VCaP (cell line): ENCODE measurements around the gene IGF1R.
"Not testable (repeated sequence)": the region's sequence is repeated elsewhere in the genome, so short reads cannot be mapped to it uniquely, and the experiment has no call there.

ENCODE experiments used
- H3K27ac ChIP-seq: fragments of 450-650 bp; 2 replicates; pipeline ENCODE4 v1.5.1; 2017
- TF ChIP-seq, protein P1 (sequence below): fragments of 450-650 bp; conservative IDR thresholded peaks from 2 replicates; pipeline ENCODE4 v1.5.1; 2017; ENCODE audit warnings: mild to moderate bottlenecking, moderate library complexity

Gene IGF1R

DNA sequence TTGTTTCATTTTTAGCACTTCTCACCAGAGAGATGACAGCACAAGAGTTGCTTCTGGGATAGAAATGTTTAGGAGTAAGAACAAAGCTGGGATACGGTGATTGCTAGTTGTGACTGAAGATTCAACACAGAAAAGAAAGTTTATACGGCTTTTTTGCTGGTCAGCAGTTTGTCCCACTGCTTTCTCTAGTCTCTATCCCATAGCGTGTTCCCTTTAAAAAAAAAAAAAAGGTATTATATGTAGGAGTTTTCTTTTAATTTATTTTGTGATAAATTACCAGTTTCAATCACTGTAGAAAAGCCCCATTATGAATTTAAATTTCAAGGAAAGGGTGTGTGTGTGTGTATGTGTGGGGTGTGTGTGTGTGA lies 311.3 kb downstream of the IGF1R start:
- TF ChIP-seq, protein P1, sequence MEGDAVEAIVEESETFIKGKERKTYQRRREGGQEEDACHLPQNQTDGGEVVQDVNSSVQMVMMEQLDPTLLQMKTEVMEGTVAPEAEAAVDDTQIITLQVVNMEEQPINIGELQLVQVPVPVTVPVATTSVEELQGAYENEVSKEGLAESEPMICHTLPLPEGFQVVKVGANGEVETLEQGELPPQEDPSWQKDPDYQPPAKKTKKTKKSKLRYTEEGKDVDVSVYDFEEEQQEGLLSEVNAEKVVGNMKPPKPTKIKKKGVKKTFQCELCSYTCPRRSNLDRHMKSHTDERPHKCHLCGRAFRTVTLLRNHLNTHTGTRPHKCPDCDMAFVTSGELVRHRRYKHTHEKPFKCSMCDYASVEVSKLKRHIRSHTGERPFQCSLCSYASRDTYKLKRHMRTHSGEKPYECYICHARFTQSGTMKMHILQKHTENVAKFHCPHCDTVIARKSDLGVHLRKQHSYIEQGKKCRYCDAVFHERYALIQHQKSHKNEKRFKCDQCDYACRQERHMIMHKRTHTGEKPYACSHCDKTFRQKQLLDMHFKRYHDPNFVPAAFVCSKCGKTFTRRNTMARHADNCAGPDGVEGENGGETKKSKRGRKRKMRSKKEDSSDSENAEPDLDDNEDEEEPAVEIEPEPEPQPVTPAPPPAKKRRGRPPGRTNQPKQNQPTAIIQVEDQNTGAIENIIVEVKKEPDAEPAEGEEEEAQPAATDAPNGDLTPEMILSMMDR: no peak
- H3K27ac ChIP-seq: no peak overlapping the region

DNA sequence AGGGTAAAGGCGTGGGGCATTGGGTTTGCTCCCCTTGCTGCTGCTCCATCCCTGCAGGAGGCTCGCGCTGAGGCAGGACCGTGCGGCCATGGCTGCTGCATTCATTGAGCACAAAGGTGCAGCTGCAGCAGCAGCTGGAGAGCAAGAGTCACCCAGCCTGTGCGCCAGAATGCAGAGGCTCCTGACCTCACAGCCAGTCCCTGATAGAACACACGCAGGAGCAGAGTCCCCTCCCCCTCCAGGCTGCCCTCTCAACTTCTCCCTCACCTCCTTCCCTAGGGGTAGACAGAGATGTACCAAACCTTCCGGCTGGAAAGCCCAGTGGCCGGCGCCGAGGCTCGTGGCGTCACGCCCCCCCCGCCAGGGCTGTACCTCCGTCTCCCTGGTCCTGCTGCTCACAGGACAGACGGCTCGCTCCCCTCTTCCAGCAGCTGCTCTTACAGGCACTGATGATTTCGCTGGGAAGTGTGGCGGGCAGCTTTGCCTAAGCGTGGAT lies 312.3 kb downstream of the IGF1R start:
- TF ChIP-seq, protein P1: no peak
- H3K27ac ChIP-seq: no peak overlapping the region

- TF ChIP-seq, protein P1: no peak
- H3K27ac ChIP-seq: no peak overlapping the region
Measured at GRCh38 chr15:98963444-98963843, 315.1 kb downstream of the IGF1R start.

- TF ChIP-seq, protein P1: no peak
- no peak overlapping the region for H3K27ac ChIP-seq
Measured at GRCh38 chr15:98964466-98965133, 316.3 kb downstream of the IGF1R start.

GRCh38 chr15:98965134-98965491 lies 316.8 kb downstream of the IGF1R start:
- not testable (repeated sequence) for H3K27ac ChIP-seq

DNA sequence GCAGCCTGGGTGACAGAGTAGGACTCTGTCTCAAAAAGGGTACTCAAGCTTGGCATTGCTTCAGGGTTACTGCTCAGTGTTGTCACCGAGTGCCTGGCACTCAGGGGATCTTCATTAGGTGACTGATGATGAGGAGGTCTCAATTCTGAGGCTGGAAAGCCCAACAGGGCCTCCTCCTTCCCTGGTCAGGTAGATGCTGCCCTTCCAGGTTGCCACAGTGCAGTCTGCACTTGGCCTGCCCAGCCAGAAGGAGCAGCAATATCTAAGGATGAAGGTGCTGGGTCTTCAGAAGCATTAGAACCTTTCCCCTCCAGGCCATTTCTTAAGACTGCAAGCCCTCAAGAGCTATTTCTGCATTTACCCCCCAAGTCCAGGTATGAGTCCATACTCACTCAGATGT lies 317.3 kb downstream of the IGF1R start:
- TF ChIP-seq, protein P1: no peak

DNA sequence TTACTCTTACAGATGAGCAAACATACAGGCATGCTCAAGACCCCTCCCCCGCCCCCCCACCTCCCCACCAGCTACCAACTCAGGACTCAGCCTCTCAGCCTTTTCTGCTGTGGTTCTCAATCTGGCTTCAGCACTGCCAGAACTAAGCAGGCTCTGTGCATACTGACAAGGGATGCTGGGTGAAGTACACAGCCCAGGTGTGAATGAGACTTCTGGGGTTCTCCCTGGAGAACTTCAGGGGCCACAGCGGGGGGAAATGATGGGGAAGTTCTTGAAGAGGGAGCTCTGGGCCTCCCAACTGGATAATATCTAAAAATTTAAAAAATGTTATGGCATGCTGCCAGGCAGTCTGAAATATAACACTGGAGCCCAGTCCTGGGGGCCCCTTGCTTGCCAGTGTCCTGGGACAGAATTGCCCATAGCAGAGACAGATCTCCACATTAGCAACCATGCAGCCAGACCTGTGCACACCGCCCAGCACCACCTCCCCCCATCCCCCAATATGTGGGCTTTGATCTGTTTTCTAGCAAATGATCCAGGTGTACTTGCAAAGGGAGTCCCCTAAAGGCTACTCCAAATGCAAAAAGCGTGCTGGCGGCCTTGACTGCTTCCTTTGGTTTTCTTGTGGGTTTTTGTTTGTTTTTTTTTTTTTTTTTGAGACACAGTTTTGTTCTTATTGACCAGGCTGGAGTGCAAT lies 317.9 kb downstream of the IGF1R start:
- TF ChIP-seq, protein P1: no peak
- H3K27ac ChIP-seq: peak overlapping the region; percentile 25; the same call in 1 of the 2 replicates

More for the DNA sequence above, 317.3 kb downstream of the IGF1R start:
- H3K27ac ChIP-seq: no peak overlapping the region

DNA sequence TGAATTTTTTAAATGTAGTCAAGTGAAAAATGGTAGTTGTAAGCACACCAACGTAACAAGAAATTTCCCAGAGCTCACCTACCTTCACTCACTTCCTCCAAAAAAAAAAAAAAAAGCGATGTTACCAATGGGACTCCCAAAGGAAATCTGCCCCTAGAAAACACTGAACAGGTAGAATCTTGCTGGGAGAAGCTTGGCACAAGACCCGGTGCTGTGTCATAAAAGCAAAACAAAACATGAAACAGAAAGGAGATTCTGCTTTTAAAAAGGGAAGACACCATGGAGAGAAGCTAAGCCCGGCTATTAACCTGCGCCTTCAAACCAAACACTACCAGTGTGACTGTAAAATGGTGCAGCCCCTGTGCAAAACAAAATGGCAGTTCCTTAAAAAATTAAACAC lies 318.8 kb downstream of the IGF1R start:
- H3K27ac ChIP-seq: peak overlapping the region; percentile 25; the same call in 1 of the 2 replicates
- TF ChIP-seq, protein P1: no peak
